WTC11 (cell line): ENCODE data around the gene FGFRL1. TPM values are rescaled to one million over a fixed set of nuclear protein-coding genes. Genes with fewer than 3 reads are reported as not detected.

Experiments
- ATAC-seq: fragments of 200-7000 bp; cut with Tn5 transposase; 2 replicates; pipeline ENCODE4 v1.10.0; 2021; ENCODE audit warnings: mild to moderate bottlenecking, moderate library complexity
- CTCF ChIA-PET: fragments of 300-600 bp; sonication (Branson Sonifier 250); formaldehyde crosslinking; loops from one replicate; lab custom pipeline; 2021; ENCODE audit warnings: antibody characterized with exemption; lab: Charles Lee
- POLR2A ChIA-PET: fragments of 350-600 bp; sonication (Branson Sonifier 250); formaldehyde crosslinking; loops from one replicate; lab custom pipeline; 2021; ENCODE audit warnings: antibody characterized with exemption; lab: Charles Lee
- DNase-seq: peaks from one replicate; pipeline ENCODE4 v3.0.0; 2021; ENCODE audit warnings: low spot score
- H3K27ac Mint-ChIP-seq: 2 replicates; pipeline ENCODE4 v1.8.0; 2021; ENCODE audit warnings: mixed read lengths
- H3K27me3 Mint-ChIP-seq: 2 replicates; pipeline ENCODE4 v1.8.0; 2021; ENCODE audit warnings: low read depth, mild to moderate bottlenecking, moderate library complexity, mixed read lengths
- H3K36me3 Mint-ChIP-seq: 2 replicates; pipeline ENCODE4 v1.8.0; 2021; ENCODE audit warnings: mixed read lengths
- H3K4me1 Mint-ChIP-seq: 2 replicates; pipeline ENCODE4 v1.8.0; 2022; ENCODE audit warnings: mixed read lengths
- H3K4me3 Mint-ChIP-seq: 2 replicates; pipeline ENCODE4 v1.8.0; 2021; ENCODE audit warnings: mild to moderate bottlenecking, moderate library complexity, mixed read lengths
- H3K9me3 Mint-ChIP-seq: 2 replicates; pipeline ENCODE4 v1.8.0; 2021; ENCODE audit warnings: mixed read lengths
- FOXP1 ChIP-seq: sonication (generic); formaldehyde crosslinking; IDR thresholded peaks from 2 replicates; pipeline ENCODE4 v1.8.0; 2022; ENCODE audit warnings: missing genetic modification reagents, mild to moderate bottlenecking, moderate library complexity, borderline replicate concordance
- JAZF1 ChIP-seq: fragments of 250-450 bp; sonication (Bioruptor Pico); IDR thresholded peaks from 2 replicates; pipeline ENCODE4 v1.9.0; 2021; ENCODE audit warnings: moderate library complexity, mild to moderate bottlenecking, inconsistent platforms
- NR3C1 ChIP-seq: sonication (generic); formaldehyde crosslinking; conservative IDR thresholded peaks from 2 replicates; pipeline ENCODE4 v1.8.1; 2023; ENCODE audit warnings: low read depth, mild to moderate bottlenecking, missing genetic modification reagents
- SP1 ChIP-seq: sonication (generic); formaldehyde crosslinking; conservative IDR thresholded peaks from 2 replicates; pipeline ENCODE4 v1.8.1; 2022; ENCODE audit warnings: missing genetic modification reagents
- ZNF138 ChIP-seq: sonication (generic); formaldehyde crosslinking; conservative IDR thresholded peaks from 2 replicates; pipeline ENCODE4 v1.8.1; 2022; ENCODE audit warnings: mild to moderate bottlenecking, moderate library complexity, missing genetic modification reagents
- ZNF219 ChIP-seq: sonication (generic); formaldehyde crosslinking; IDR thresholded peaks from 2 replicates; pipeline ENCODE4 v1.8.0; 2023; ENCODE audit warnings: missing genetic modification reagents, mild to moderate bottlenecking, borderline replicate concordance
- total RNA-seq: library from RNA; stranded (reverse); gene quantifications from 3 replicates; pipeline ENCODE4 v1.2.3, GENCODE V29; 2021
- TF ChIP-seq, protein P1 (sequence below): sonication (generic); formaldehyde crosslinking; conservative IDR thresholded peaks from 2 replicates; pipeline ENCODE4 v1.8.1; 2023; ENCODE audit warnings: mild to moderate bottlenecking, low read depth, missing genetic modification reagents, moderate library complexity
- TF ChIP-seq, protein P2 (sequence below): fragments of 250-450 bp; sonication (Bioruptor Pico); IDR thresholded peaks from 2 replicates; pipeline ENCODE4 v1.9.0; 2021; ENCODE audit warnings: moderate library complexity, mild to moderate bottlenecking, inconsistent platforms, borderline replicate concordance
- TF ChIP-seq, protein P3 (sequence below): sonication (generic); formaldehyde crosslinking; IDR thresholded peaks from 2 replicates; pipeline ENCODE4 v1.8.1; 2022; ENCODE audit warnings: low read depth, missing genetic modification reagents, borderline replicate concordance
- TF ChIP-seq, protein P4 (sequence below): fragments of 250-450 bp; sonication (Bioruptor Pico); IDR thresholded peaks from 2 replicates; pipeline ENCODE4 v1.9.0; 2021; ENCODE audit warnings: mild to moderate bottlenecking
- TF ChIP-seq, protein P5 (sequence below): sonication (generic); formaldehyde crosslinking; IDR thresholded peaks from 2 replicates; pipeline ENCODE4 v1.8.0; 2023; ENCODE audit warnings: missing genetic modification reagents, mild to moderate bottlenecking, borderline replicate concordance

Gene FGFRL1
- total RNA-seq, 1 experiment from 2014 or later = 25.9 TPM

DNA sequence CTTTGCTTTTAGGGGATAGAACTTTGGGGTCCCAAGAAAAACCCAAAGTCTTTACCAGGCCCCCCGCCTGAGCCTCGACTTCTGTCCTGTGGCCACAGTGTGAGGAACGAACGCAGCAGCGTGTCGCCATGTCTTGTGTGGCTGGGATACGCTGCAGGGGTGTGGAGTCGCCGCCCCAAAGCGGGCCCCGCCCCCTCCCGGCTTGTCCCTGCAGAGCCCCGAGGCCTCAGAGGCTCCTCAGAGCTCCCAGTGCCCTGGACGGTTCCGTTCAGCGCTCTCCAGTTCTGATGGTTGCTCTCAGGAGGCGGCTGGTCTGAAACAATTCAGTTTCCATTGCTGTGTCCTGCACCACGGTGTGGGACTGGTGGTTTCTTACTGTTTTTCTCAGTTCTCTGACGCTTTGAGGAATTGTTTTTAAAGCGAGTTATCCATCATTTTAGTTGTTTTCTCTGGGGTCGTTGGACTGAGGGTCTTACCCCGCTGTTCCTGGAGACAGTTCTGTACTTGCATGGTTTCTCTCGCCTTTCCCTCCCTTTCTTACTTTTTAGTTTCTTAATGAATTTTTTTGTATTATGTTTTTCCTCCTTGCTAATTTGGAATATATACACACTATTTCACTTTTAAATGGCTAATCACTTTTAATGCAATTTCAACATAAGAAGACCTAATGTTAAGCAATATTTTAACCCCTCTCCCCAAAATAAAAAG, 26.1 kb upstream of the FGFRL1 start (continued):
- TF ChIP-seq, protein P1, sequence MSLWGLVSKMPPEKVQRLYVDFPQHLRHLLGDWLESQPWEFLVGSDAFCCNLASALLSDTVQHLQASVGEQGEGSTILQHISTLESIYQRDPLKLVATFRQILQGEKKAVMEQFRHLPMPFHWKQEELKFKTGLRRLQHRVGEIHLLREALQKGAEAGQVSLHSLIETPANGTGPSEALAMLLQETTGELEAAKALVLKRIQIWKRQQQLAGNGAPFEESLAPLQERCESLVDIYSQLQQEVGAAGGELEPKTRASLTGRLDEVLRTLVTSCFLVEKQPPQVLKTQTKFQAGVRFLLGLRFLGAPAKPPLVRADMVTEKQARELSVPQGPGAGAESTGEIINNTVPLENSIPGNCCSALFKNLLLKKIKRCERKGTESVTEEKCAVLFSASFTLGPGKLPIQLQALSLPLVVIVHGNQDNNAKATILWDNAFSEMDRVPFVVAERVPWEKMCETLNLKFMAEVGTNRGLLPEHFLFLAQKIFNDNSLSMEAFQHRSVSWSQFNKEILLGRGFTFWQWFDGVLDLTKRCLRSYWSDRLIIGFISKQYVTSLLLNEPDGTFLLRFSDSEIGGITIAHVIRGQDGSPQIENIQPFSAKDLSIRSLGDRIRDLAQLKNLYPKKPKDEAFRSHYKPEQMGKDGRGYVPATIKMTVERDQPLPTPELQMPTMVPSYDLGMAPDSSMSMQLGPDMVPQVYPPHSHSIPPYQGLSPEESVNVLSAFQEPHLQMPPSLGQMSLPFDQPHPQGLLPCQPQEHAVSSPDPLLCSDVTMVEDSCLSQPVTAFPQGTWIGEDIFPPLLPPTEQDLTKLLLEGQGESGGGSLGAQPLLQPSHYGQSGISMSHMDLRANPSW (CRISPR knock-in tag) = no peak
- TF ChIP-seq SP1 (peak; percentile 54), ZNF138 (no peak)
- TF ChIP-seq, protein P2, sequence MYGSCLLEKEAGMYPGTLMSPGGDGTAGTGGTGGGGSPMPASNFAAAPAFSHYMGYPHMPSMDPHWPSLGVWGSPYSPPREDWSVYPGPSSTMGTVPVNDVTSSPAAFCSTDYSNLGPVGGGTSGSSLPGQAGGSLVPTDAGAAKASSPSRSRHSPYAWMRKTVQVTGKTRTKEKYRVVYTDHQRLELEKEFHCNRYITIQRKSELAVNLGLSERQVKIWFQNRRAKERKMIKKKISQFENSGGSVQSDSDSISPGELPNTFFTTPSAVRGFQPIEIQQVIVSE (CRISPR knock-in tag) = no peak

DNA sequence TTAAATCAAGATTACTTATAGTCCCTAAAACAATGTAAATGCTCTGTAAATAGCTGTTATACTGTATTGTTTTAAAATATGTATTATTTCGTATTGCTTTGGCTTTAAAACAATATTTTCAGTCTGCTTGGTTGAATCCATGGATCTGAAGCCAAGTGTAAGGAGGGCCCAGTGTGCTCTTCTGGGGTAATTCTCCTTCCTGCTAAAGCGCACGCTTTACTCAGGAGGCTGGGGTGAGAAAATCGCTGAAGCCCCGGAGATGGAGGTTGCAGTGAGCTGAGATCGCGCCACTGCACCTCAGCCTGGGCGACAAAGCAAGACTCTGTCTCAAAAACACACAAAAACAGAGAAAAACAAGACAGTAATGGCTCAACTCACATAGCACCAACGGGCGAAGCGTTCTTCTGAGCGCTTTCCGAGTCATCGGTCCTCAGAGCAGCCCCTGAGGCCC, 25.0 kb upstream of the FGFRL1 start:
- DNase-seq = no peak
- ATAC-seq = peak; percentile 5
- TF ChIP-seq ZNF219 (CRISPR knock-in tag) (no peak), JAZF1 (no peak), FOXP1 (CRISPR knock-in tag) (no peak), NR3C1 (CRISPR knock-in tag) (no peak)
- TF ChIP-seq, protein P3, sequence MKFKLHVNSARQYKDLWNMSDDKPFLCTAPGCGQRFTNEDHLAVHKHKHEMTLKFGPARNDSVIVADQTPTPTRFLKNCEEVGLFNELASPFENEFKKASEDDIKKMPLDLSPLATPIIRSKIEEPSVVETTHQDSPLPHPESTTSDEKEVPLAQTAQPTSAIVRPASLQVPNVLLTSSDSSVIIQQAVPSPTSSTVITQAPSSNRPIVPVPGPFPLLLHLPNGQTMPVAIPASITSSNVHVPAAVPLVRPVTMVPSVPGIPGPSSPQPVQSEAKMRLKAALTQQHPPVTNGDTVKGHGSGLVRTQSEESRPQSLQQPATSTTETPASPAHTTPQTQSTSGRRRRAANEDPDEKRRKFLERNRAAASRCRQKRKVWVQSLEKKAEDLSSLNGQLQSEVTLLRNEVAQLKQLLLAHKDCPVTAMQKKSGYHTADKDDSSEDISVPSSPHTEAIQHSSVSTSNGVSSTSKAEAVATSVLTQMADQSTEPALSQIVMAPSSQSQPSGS (CRISPR knock-in tag) = no peak
- TF ChIP-seq, protein P4, sequence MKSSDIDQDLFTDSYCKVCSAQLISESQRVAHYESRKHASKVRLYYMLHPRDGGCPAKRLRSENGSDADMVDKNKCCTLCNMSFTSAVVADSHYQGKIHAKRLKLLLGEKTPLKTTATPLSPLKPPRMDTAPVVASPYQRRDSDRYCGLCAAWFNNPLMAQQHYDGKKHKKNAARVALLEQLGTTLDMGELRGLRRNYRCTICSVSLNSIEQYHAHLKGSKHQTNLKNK = no peak
- TF ChIP-seq, protein P5, sequence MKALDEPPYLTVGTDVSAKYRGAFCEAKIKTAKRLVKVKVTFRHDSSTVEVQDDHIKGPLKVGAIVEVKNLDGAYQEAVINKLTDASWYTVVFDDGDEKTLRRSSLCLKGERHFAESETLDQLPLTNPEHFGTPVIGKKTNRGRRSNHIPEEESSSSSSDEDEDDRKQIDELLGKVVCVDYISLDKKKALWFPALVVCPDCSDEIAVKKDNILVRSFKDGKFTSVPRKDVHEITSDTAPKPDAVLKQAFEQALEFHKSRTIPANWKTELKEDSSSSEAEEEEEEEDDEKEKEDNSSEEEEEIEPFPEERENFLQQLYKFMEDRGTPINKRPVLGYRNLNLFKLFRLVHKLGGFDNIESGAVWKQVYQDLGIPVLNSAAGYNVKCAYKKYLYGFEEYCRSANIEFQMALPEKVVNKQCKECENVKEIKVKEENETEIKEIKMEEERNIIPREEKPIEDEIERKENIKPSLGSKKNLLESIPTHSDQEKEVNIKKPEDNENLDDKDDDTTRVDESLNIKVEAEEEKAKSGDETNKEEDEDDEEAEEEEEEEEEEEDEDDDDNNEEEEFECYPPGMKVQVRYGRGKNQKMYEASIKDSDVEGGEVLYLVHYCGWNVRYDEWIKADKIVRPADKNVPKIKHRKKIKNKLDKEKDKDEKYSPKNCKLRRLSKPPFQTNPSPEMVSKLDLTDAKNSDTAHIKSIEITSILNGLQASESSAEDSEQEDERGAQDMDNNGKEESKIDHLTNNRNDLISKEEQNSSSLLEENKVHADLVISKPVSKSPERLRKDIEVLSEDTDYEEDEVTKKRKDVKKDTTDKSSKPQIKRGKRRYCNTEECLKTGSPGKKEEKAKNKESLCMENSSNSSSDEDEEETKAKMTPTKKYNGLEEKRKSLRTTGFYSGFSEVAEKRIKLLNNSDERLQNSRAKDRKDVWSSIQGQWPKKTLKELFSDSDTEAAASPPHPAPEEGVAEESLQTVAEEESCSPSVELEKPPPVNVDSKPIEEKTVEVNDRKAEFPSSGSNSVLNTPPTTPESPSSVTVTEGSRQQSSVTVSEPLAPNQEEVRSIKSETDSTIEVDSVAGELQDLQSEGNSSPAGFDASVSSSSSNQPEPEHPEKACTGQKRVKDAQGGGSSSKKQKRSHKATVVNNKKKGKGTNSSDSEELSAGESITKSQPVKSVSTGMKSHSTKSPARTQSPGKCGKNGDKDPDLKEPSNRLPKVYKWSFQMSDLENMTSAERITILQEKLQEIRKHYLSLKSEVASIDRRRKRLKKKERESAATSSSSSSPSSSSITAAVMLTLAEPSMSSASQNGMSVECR (CRISPR knock-in tag) = no peak
- TF ChIP-seq, protein P2 (CRISPR knock-in tag) = no peak
- H3K4me1 Mint-ChIP-seq = peaks cover 12% of the 10 kb centered on the region
- no peaks in the 10 kb centered on the region for H3K36me3 Mint-ChIP-seq
- peak overlapping the region; percentile 80 for H3K4me3 Mint-ChIP-seq
- POLR2A ChIA-PET = no interaction called here
- no peaks in the 10 kb centered on the region for H3K9me3 Mint-ChIP-seq
- CTCF ChIA-PET = interaction anchor here (0.6 to 1.9 kb wide), 12 partner anchors 10 to 157 kb away, joined by 3 to 5 read pairs (median 3); partner anchors contain the start of gene FGFRL1
- peaks cover 18% of the 10 kb centered on the region for H3K27me3 Mint-ChIP-seq
- H3K27ac Mint-ChIP-seq = no peak overlapping the region
